IMR-90 (cell line): ENCODE results near the gene SRCAP. TPM values are rescaled to one million over a fixed set of nuclear protein-coding genes. Genes with fewer than 3 reads are reported as not detected.

ENCODE experiments used
- ATAC-seq: fragments of 200-7000 bp; cut with Tn5 transposase; 2 replicates; pipeline ENCODE4 v1.9.1; 2020; ENCODE audit warnings: low read depth, mild to moderate bottlenecking, moderate library complexity
- BruUV-seq: library from RNA; stranded (reverse); fragments of 400-500 nt; replicated peaks from 2 replicates; lab custom pipeline; 2021; lab: Mats Ljungman, UMichigan
- CTCF ChIA-PET: fragments of 300-600 bp; formaldehyde crosslinking; extraction: SDS; loops from one replicate; lab custom pipeline; 2021; ENCODE audit warnings: antibody characterized with exemption; lab: Yijun Ruan, JAX
- POLR2A ChIA-PET: fragments of 300-600 bp; sonication (Branson Sonifier 250); formaldehyde crosslinking; loops from one replicate; lab custom pipeline; 2022; ENCODE audit warnings: antibody characterized with exemption; ENCODE audit not compliant: unreplicated experiment; lab: Charles Lee
- DNase-seq: peaks from one replicate; pipeline ENCODE4 v3.0.0; 2013
- H2AFZ ChIP-seq: replicated peaks from 2 replicates; pipeline ENCODE3; 2013; ENCODE audit warnings: low read length, mild to moderate bottlenecking; ENCODE audit not compliant: poor library complexity
- H2AK5ac ChIP-seq: 2 replicates; pipeline ENCODE4 v1.6.1; 2013; ENCODE audit warnings: low read depth, low read length, inconsistent platforms
- H2AK9ac ChIP-seq: replicated peaks from 2 replicates; pipeline ENCODE3; 2013; ENCODE audit warnings: mild to moderate bottlenecking, low read depth, low read length, moderate library complexity; ENCODE audit not compliant: poor library complexity
- H2BK120ac ChIP-seq: 2 replicates; pipeline ENCODE4 v1.6.1; 2013; ENCODE audit warnings: low read depth, low read length, inconsistent platforms
- H2BK15ac ChIP-seq: 3 replicates; pipeline ENCODE4 v1.6.1; 2013; ENCODE audit warnings: low read depth, low read length, inconsistent platforms
- H2BK20ac ChIP-seq: 2 replicates; pipeline ENCODE4 v1.6.1; 2013; ENCODE audit warnings: low read depth, mild to moderate bottlenecking, inconsistent platforms, low read length, moderate library complexity
- H2BK5ac ChIP-seq: 2 replicates; pipeline ENCODE4 v1.6.1; 2013; ENCODE audit warnings: mild to moderate bottlenecking, low read depth, low read length, inconsistent platforms; ENCODE audit not compliant: poor library complexity, severe bottlenecking
- H3K14ac ChIP-seq: replicated peaks from 2 replicates; pipeline ENCODE4 v1.6.1; 2013; ENCODE audit warnings: low read depth, low read length, inconsistent platforms
- H3K18ac ChIP-seq: 2 replicates; pipeline ENCODE4 v1.6.1; 2013; ENCODE audit warnings: low read depth, low read length, control low read depth
- H3K23ac ChIP-seq: 2 replicates; pipeline ENCODE4 v1.6.1; 2013; ENCODE audit warnings: low read depth, low read length, inconsistent platforms
- H3K27ac ChIP-seq: 2 replicates; pipeline ENCODE4 v1.5.1; 2013; ENCODE audit warnings: mild to moderate bottlenecking, control low read depth, low read length; ENCODE audit not compliant: insufficient read depth
- H3K27me3 ChIP-seq: 2 replicates; pipeline ENCODE4 v1.6.1; 2013; ENCODE audit warnings: low read length; ENCODE audit not compliant: control insufficient read depth, insufficient read depth
- H3K36me3 ChIP-seq: 2 replicates; pipeline ENCODE4 v1.6.1; 2013; ENCODE audit warnings: low read length, mixed read lengths; ENCODE audit not compliant: control insufficient read depth, insufficient read depth
- H3K4ac ChIP-seq: 2 replicates; pipeline ENCODE4 v1.6.1; 2013; ENCODE audit warnings: low read depth, low read length, inconsistent platforms
- H3K4me1 ChIP-seq: 2 replicates; pipeline ENCODE4 v1.6.1; 2013; ENCODE audit warnings: low read length, mixed read lengths; ENCODE audit not compliant: control insufficient read depth, insufficient read depth
- H3K4me2 ChIP-seq: 2 replicates; pipeline ENCODE4 v1.6.1; 2013; ENCODE audit warnings: low read depth, mild to moderate bottlenecking, control low read depth, low read length, moderate library complexity
- H3K4me3 ChIP-seq: 2 replicates; pipeline ENCODE4 v1.5.1; 2013; ENCODE audit warnings: low read depth, mild to moderate bottlenecking, control low read depth, low read length, moderate library complexity; ENCODE audit not compliant: insufficient read depth
- H3K56ac ChIP-seq: 2 replicates; pipeline ENCODE4 v1.6.1; 2013; ENCODE audit warnings: low read length, inconsistent platforms; ENCODE audit not compliant: insufficient read depth; ENCODE audit errors: extremely low read depth
- H3K79me1 ChIP-seq, 2 experiments: 2 replicates each; pipeline ENCODE4 v1.6.1; 2013; ENCODE audit warnings: low read length in 2 of 2, inconsistent platforms in 1 of 2, low read depth in 1 of 2
- H3K9ac ChIP-seq: 2 replicates; pipeline ENCODE4 v1.6.1; 2013; ENCODE audit warnings: low read depth, low read length, control low read depth
- H3K9me1 ChIP-seq: 2 replicates; pipeline ENCODE4 v1.6.1; 2013; ENCODE audit warnings: low read length, inconsistent platforms; ENCODE audit not compliant: insufficient read depth
- H3K9me3 ChIP-seq: 2 replicates; pipeline ENCODE4 v1.6.1; 2013; ENCODE audit warnings: low read length; ENCODE audit not compliant: control insufficient read depth, insufficient read depth
- H4K20me1 ChIP-seq: 2 replicates; pipeline ENCODE4 v1.6.1; 2013; ENCODE audit warnings: low read length, inconsistent platforms; ENCODE audit not compliant: insufficient read depth
- H4K5ac ChIP-seq: 2 replicates; pipeline ENCODE4 v1.6.1; 2013; ENCODE audit warnings: mild to moderate bottlenecking, low read depth, low read length, control low read depth
- H4K8ac ChIP-seq, 2 experiments: 2 replicates each; pipeline ENCODE4 v1.6.1; 2013; ENCODE audit warnings: low read depth in 2 of 2, low read length in 2 of 2, control low read depth in 1 of 2, inconsistent platforms in 1 of 2
- H4K91ac ChIP-seq: 2 replicates; pipeline ENCODE4 v1.6.1; 2013; ENCODE audit warnings: low read depth, low read length, inconsistent platforms; ENCODE audit not compliant: insufficient read depth
- CHD1 ChIP-seq: IDR thresholded peaks from 2 replicates; pipeline ENCODE4 v1.6.1; 2012; ENCODE audit warnings: low read depth, low read length, improper control_type of control experiment
- MAZ ChIP-seq: IDR thresholded peaks from 2 replicates; pipeline ENCODE4 v1.6.1; 2012; ENCODE audit warnings: low read depth, mild to moderate bottlenecking, low read length, improper control_type of control experiment, moderate library complexity, borderline replicate concordance
- NFE2L2 ChIP-seq: fragments of 150-350 bp; IDR thresholded peaks from 2 replicates; pipeline ENCODE4 v1.6.1; 2016; ENCODE audit warnings: low read depth, mild to moderate bottlenecking, low read length
- POLR2A ChIP-seq: IDR thresholded peaks from 2 replicates; pipeline ENCODE4 v1.6.1; 2012; ENCODE audit warnings: mild to moderate bottlenecking, low read depth, low read length
- WGBS, 2 experiments: methylation state at CpG; one replicate each; pipeline versions ENCODE4 v1.1.5 to v1.1.7; 2013; ENCODE audit warnings: missing lambda C conversion rate in 2 of 2; ENCODE audit not compliant: insufficient read length in 1 of 2; ENCODE audit errors: extremely low coverage in 2 of 2; 5-methylcytosine and 5-hydroxymethylcytosine counted together
- dilution Hi-C: fragments of 300-500 bp; cut with HindIII; formaldehyde crosslinking; loops from one replicate; pipeline ENCODE4 v1.14.3; 2018; ENCODE audit warnings: low sequenced_read_pairs; ENCODE audit not compliant: unreplicated experiment
- in situ Hi-C: fragments of 300-500 bp; cut with MboI; formaldehyde crosslinking; loops from 3 replicates; pipeline ENCODE4 v1.14.3; 2019; ENCODE audit warnings: low sequenced_read_pairs, inconsistent platforms, mixed read lengths
- intact Hi-C: fragments of 100-400 bp; cut with micrococcal nuclease; formaldehyde crosslinking; loops from 2 replicates; pipeline ENCODE4 v1.10.0; 2022
- polyA plus RNA-seq, 3 experiments: library from polyadenylated mRNA; depleted of rRNA; stranded (reverse); fragments of >200 nt; gene quantifications; 2 replicates each; pipeline ENCODE4 v1.2.3, GENCODE V29; 2012; ENCODE audit warnings: low replicate concordance in 1 of 3
- total RNA-seq: library from RNA; depleted of rRNA; stranded (reverse); fragments of >200 nt; gene quantifications from 2 replicates; pipeline ENCODE4 v1.2.3, GENCODE V29; 2012

Gene SRCAP
- total and polyA plus RNA-seq, 2 of the 4 experiments (the other 2 are of a cell fraction): 4.5 to 8.2 TPM

GRCh38 chr16:30675143-30675542, 23.8 kb upstream of the SRCAP start:
- Histone ChIP-seq H3K36me3 (peaks cover 8% of the 10 kb centered on the region), H3K9me1 (peaks cover 2% of the 10 kb centered on the region; the same call in 1 of the 2 replicates), H3K9ac (no peak overlapping the region), H2AK5ac (no peak overlapping the region), H4K91ac (no peak overlapping the region), H3K4me3 (no peak overlapping the region), H3K14ac (no peak overlapping the region), H3K4me2 (no peak overlapping the region), H4K20me1 (no peaks in the 10 kb centered on the region), H3K23ac (no peak overlapping the region), H3K4me1 (no peaks in the 10 kb centered on the region), H3K27me3 (no peaks in the 10 kb centered on the region), H2BK5ac (no peak overlapping the region), H2AFZ (no peak overlapping the region), H2BK15ac (no peak overlapping the region), H4K8ac (no peak overlapping the region), H3K4ac (no peak overlapping the region), H3K27ac (no peak overlapping the region), H3K9me3 (no peaks in the 10 kb centered on the region), H2BK120ac (no peak overlapping the region), H2BK20ac (no peak overlapping the region), H3K79me1 (no peaks in the 10 kb centered on the region), H3K18ac (no peak overlapping the region), H2AK9ac (no peak overlapping the region), H3K56ac (no peak overlapping the region), H4K5ac (no peak overlapping the region)
- dilution Hi-C loops: no loop called here
- TF ChIP-seq POLR2A (no peak), CHD1 (no peak), MAZ (no peak), NFE2L2 (peak; percentile 56)
- intact Hi-C loops: no loop called here
- DNase-seq (no peak), ATAC-seq (no peak)
- ChIA-PET CTCF (no interaction called here), POLR2A (no interaction called here)
- in situ Hi-C loops: no loop called here
- 40% methylated on average over 1 of the region's 10 CpGs; no CpG with 5 or more reads in 1 of the 2 experiments for WGBS, 2 experiments
- BruUV-seq: no TSS peak
